Neural cell (in vitro differentiated cells): Measurements from ENCODE around the gene CNNM2. TPM values are rescaled to one million over a fixed set of nuclear protein-coding genes. Genes with fewer than 3 reads are reported as not detected.

Experiments used
- H2AFZ ChIP-seq: fragments of 200-600, 300-800 bp; sonication (generic), shearing (Covaris generic); 2 replicates; pipeline ENCODE4 v1.6.0; 2014; ENCODE audit warnings: low read depth, mild to moderate bottlenecking, antibody characterized with exemption, low read length, moderate library complexity
- H3F3A ChIP-seq: fragments of 200-600 bp; shearing (Covaris generic); 2 replicates; pipeline ENCODE4 v1.6.1; 2016; ENCODE audit warnings: mild to moderate bottlenecking, moderate library complexity, mixed read lengths, antibody characterized with exemption, low read length; ENCODE audit not compliant: insufficient read depth, poor library complexity, severe bottlenecking
- H3K27ac ChIP-seq: fragments of 200-600, 300-800 bp; sonication (generic), shearing (Covaris generic); 2 replicates; pipeline ENCODE4 v1.5.1; 2014; ENCODE audit warnings: mild to moderate bottlenecking, low read length, moderate library complexity
- H3K27me3 ChIP-seq: fragments of 300-800, 200-600 bp; sonication (generic), shearing (Covaris generic); 2 replicates; pipeline ENCODE4 v1.6.0; 2014; ENCODE audit warnings: mild to moderate bottlenecking, low read depth, low read length, moderate library complexity; ENCODE audit not compliant: insufficient read depth
- H3K36me3 ChIP-seq: fragments of 300-800, 200-600 bp; sonication (generic), shearing (Covaris generic); 2 replicates; pipeline ENCODE4 v1.5.1; 2014; ENCODE audit warnings: mild to moderate bottlenecking, antibody characterized with exemption, low read length, moderate library complexity; ENCODE audit not compliant: insufficient read depth
- H3K4me2 ChIP-seq: fragments of 300-800, 200-600 bp; sonication (generic), shearing (Covaris generic); 2 replicates; pipeline ENCODE4 v1.6.0; 2014; ENCODE audit warnings: mild to moderate bottlenecking, low read length
- H3K4me3 ChIP-seq: fragments of 300-800, 200-600 bp; sonication (generic), shearing (Covaris generic); 2 replicates; pipeline ENCODE4 v1.5.1; 2014; ENCODE audit warnings: mild to moderate bottlenecking, low read length, moderate library complexity
- H3K79me2 ChIP-seq: fragments of 200-600 bp; shearing (Covaris generic); replicated peaks from 2 replicates; pipeline ENCODE4 v1.6.0; 2014; ENCODE audit warnings: mild to moderate bottlenecking, low read length, moderate library complexity; ENCODE audit not compliant: insufficient read depth
- H3K9ac ChIP-seq: fragments of 300-800, 200-600 bp; sonication (generic), shearing (Covaris generic); 2 replicates; pipeline ENCODE4 v1.6.1; 2016; ENCODE audit warnings: mild to moderate bottlenecking, low read length, mixed read lengths
- H3K9me2 ChIP-seq: fragments of 200-600 bp; shearing (Covaris generic); 2 replicates; pipeline ENCODE4 v1.6.1; 2016; ENCODE audit warnings: mild to moderate bottlenecking, low read length, mixed read lengths; ENCODE audit not compliant: insufficient read depth
- H3K9me3 ChIP-seq: fragments of 200-600, 300-800 bp; sonication (generic), shearing (Covaris generic); 2 replicates; pipeline ENCODE4 v1.6.1; 2016; ENCODE audit warnings: mild to moderate bottlenecking, mixed run types, low read length, moderate library complexity, mixed read lengths
- H4K20me1 ChIP-seq: fragments of 200-600 bp; shearing (Covaris generic); 2 replicates; pipeline ENCODE4 v1.6.1; 2016; ENCODE audit warnings: mild to moderate bottlenecking, mixed run types; ENCODE audit not compliant: insufficient read depth
- EP300 ChIP-seq: fragments of 450-650 bp; conservative IDR thresholded peaks from 2 replicates; pipeline ENCODE4 v1.6.1; 2014; ENCODE audit warnings: antibody characterized with exemption, mild to moderate bottlenecking, moderate library complexity; ENCODE audit not compliant: poor library complexity, severe bottlenecking
- EZH2 ChIP-seq: fragments of 200-600, 300-800 bp; shearing (Covaris generic), sonication (generic); IDR thresholded peaks from 2 replicates; pipeline ENCODE4 v1.6.1; 2014; ENCODE audit warnings: antibody characterized with exemption, low read length, borderline replicate concordance, mild to moderate bottlenecking; ENCODE audit not compliant: insufficient read depth, poor library complexity, severe bottlenecking
- MXI1 ChIP-seq: fragments of 450-650 bp; conservative IDR thresholded peaks from 2 replicates; pipeline ENCODE4 v1.6.1; 2014; ENCODE audit warnings: antibody characterized with exemption, mild to moderate bottlenecking; ENCODE audit not compliant: poor library complexity, severe bottlenecking
- POLR2AphosphoS5 ChIP-seq: IDR thresholded peaks from 2 replicates; pipeline ENCODE4 v1.6.1; 2012
- RAD21 ChIP-seq: fragments of 450-650 bp; conservative IDR thresholded peaks from 2 replicates; pipeline ENCODE4 v1.6.1; 2014; ENCODE audit warnings: antibody characterized with exemption, mild to moderate bottlenecking, moderate library complexity
- SMC3 ChIP-seq: fragments of 450-650 bp; conservative IDR thresholded peaks from 2 replicates; pipeline ENCODE4 v1.6.1; 2014; ENCODE audit warnings: antibody characterized with exemption, mild to moderate bottlenecking, moderate library complexity; ENCODE audit not compliant: poor library complexity
- TAF1 ChIP-seq: IDR thresholded peaks from 2 replicates; pipeline ENCODE4 v1.6.1; 2012; ENCODE audit warnings: low read depth
- polyA plus RNA-seq: library from polyadenylated mRNA; depleted of rRNA; stranded (reverse); fragments of >200 nt; gene quantifications from 2 replicates; pipeline ENCODE4 v1.2.3, GENCODE V29; 2014
- TF ChIP-seq, protein P1 (sequence below): IDR thresholded peaks from 2 replicates; pipeline ENCODE4 v1.6.1; 2012; ENCODE audit warnings: borderline replicate concordance
- TF ChIP-seq, protein P2 (sequence below): fragments of 450-650 bp; IDR thresholded peaks from 2 replicates; pipeline ENCODE4 v1.5.1; 2014; ENCODE audit warnings: antibody characterized with exemption, mild to moderate bottlenecking, moderate library complexity; ENCODE audit not compliant: poor library complexity, severe bottlenecking

The CNNM2 gene
- polyA plus RNA-seq, 1 donor from 2014 or later: 5.0 TPM

DNA sequence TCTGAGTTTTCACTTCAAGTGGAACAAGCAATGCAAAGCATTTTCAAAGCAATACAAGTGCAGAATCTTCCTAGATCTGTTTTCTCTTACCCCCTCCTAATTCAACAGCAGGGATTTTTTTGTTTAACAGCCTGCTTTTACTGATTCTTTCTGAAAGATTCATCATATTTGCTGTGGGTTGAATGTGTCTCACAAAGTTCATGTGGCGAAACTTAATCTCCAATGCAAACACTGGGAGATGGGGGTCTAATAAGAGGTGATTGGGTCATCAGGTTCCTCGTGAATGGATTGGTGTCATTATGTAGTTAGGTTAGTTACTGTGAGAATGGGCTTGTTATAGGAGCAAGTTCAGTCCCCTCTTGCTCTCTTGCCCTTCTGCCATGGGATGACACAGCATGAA, 107.6 kb downstream of the CNNM2 start:
- no peak overlapping the region for H3K9ac ChIP-seq
- H3F3A ChIP-seq: no peaks in the 10 kb centered on the region
- H3K79me2 ChIP-seq: no peaks in the 10 kb centered on the region
- H3K9me3 ChIP-seq: no peaks in the 10 kb centered on the region
- H2AFZ ChIP-seq: no peak overlapping the region
- no peak overlapping the region for H3K4me2 ChIP-seq
- no peaks in the 10 kb centered on the region for H4K20me1 ChIP-seq
- H3K4me3 ChIP-seq: no peak overlapping the region
- no peaks in the 10 kb centered on the region for H3K27me3 ChIP-seq
- H3K9me2 ChIP-seq: no peaks in the 10 kb centered on the region
- H3K36me3 ChIP-seq: no peaks in the 10 kb centered on the region
- TF ChIP-seq, protein P1, sequence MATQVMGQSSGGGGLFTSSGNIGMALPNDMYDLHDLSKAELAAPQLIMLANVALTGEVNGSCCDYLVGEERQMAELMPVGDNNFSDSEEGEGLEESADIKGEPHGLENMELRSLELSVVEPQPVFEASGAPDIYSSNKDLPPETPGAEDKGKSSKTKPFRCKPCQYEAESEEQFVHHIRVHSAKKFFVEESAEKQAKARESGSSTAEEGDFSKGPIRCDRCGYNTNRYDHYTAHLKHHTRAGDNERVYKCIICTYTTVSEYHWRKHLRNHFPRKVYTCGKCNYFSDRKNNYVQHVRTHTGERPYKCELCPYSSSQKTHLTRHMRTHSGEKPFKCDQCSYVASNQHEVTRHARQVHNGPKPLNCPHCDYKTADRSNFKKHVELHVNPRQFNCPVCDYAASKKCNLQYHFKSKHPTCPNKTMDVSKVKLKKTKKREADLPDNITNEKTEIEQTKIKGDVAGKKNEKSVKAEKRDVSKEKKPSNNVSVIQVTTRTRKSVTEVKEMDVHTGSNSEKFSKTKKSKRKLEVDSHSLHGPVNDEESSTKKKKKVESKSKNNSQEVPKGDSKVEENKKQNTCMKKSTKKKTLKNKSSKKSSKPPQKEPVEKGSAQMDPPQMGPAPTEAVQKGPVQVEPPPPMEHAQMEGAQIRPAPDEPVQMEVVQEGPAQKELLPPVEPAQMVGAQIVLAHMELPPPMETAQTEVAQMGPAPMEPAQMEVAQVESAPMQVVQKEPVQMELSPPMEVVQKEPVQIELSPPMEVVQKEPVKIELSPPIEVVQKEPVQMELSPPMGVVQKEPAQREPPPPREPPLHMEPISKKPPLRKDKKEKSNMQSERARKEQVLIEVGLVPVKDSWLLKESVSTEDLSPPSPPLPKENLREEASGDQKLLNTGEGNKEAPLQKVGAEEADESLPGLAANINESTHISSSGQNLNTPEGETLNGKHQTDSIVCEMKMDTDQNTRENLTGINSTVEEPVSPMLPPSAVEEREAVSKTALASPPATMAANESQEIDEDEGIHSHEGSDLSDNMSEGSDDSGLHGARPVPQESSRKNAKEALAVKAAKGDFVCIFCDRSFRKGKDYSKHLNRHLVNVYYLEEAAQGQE: no peak
- TF ChIP-seq SMC3: no peak
- no peak for TF ChIP-seq TAF1
- TF ChIP-seq, protein P2, sequence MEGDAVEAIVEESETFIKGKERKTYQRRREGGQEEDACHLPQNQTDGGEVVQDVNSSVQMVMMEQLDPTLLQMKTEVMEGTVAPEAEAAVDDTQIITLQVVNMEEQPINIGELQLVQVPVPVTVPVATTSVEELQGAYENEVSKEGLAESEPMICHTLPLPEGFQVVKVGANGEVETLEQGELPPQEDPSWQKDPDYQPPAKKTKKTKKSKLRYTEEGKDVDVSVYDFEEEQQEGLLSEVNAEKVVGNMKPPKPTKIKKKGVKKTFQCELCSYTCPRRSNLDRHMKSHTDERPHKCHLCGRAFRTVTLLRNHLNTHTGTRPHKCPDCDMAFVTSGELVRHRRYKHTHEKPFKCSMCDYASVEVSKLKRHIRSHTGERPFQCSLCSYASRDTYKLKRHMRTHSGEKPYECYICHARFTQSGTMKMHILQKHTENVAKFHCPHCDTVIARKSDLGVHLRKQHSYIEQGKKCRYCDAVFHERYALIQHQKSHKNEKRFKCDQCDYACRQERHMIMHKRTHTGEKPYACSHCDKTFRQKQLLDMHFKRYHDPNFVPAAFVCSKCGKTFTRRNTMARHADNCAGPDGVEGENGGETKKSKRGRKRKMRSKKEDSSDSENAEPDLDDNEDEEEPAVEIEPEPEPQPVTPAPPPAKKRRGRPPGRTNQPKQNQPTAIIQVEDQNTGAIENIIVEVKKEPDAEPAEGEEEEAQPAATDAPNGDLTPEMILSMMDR: no peak
- TF ChIP-seq MXI1: no peak
- TF ChIP-seq EP300: no peak
- TF ChIP-seq EZH2: no peak
- TF ChIP-seq POLR2AphosphoS5: no peak
- TF ChIP-seq RAD21: no peak
- no peak overlapping the region for H3K27ac ChIP-seq

DNA sequence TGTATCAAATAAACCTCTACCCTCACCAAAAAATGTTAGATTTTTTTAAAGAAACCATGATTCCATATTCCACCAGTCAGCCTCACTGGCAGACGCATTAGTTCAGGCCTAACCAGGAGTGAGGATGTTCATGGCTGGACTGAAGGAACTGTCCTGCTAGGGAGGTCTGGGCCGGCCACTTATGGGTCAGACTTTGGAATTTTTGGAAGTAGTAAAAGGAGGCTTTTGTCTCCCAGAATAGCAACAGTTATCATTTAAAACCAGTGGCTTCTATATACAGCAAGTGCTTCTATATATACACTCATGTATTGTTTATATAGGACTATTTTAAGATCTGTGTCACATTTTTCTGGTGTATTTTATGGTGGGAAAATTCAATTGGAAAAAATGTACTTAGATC, 120.5 kb downstream of the CNNM2 start:
- Histone ChIP-seq H3K9me3 (no peaks in the 10 kb centered on the region), H3K9ac (no peak overlapping the region), H3K27ac (no peak overlapping the region), H3K9me2 (no peaks in the 10 kb centered on the region), H3K27me3 (no peaks in the 10 kb centered on the region), H3K79me2 (no peaks in the 10 kb centered on the region), H3K4me3 (no peak overlapping the region), H2AFZ (no peak overlapping the region), H3F3A (no peaks in the 10 kb centered on the region), H3K4me2 (no peak overlapping the region), H3K36me3 (no peaks in the 10 kb centered on the region), H4K20me1 (no peaks in the 10 kb centered on the region)
- TF ChIP-seq SMC3 (no peak), TAF1 (no peak), RAD21 (no peak), EZH2 (no peak), POLR2AphosphoS5 (no peak), EP300 (no peak), MXI1 (no peak)
- TF ChIP-seq, protein P2: no peak
- TF ChIP-seq, protein P1: no peak
